Breast epithelium (tissue), 3 donors: ENCODE measurements around the gene CLTCL1.

Source experiments
- POLR2A ChIP-seq: fragments of 450-650 bp; IDR thresholded peaks from one replicate; pipeline ENCODE4 v1.6.1; 2016; ENCODE audit warnings: antibody characterized with exemption, mild to moderate bottlenecking, moderate library complexity
- POLR2AphosphoS5 ChIP-seq, 3 donors: sonication (generic); formaldehyde crosslinking; IDR thresholded peaks; one replicate each; pipeline ENCODE4 v1.6.1; 2017; ENCODE audit warnings: antibody characterized with exemption in 3 of 3
- TF ChIP-seq, protein P1 (sequence below), 3 donors: fragments of 450-650 bp; IDR thresholded peaks; one replicate each; pipeline ENCODE4 v1.5.1; 2016 to 2017; ENCODE audit warnings: antibody characterized with exemption in 3 of 3, mild to moderate bottlenecking in 3 of 3, moderate library complexity in 3 of 3

DNA sequence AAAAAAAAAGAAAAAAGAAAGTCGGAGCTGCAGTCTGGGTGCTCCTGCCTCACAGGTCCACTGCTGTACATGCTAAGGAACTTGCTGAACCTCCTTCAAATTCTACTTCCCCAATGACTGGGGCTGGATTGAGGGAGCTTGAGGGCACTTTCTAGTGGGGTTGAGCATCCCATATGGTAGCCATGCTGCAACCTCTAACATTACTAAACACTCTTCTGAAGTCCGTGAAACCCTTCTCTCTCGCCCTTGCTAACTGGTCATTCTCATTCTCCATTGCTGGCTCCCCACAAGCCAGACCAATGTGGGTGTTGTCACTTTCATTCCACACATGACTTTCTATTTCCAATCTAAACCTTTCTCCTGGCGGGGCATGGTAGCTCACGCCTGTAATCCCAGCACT is 148.3 kb downstream of the CLTCL1 start:
- TF ChIP-seq POLR2A (no peak), POLR2AphosphoS5 (IDR thresholded peaks at IDR 0.05) (no peak)
- TF ChIP-seq, protein P1, sequence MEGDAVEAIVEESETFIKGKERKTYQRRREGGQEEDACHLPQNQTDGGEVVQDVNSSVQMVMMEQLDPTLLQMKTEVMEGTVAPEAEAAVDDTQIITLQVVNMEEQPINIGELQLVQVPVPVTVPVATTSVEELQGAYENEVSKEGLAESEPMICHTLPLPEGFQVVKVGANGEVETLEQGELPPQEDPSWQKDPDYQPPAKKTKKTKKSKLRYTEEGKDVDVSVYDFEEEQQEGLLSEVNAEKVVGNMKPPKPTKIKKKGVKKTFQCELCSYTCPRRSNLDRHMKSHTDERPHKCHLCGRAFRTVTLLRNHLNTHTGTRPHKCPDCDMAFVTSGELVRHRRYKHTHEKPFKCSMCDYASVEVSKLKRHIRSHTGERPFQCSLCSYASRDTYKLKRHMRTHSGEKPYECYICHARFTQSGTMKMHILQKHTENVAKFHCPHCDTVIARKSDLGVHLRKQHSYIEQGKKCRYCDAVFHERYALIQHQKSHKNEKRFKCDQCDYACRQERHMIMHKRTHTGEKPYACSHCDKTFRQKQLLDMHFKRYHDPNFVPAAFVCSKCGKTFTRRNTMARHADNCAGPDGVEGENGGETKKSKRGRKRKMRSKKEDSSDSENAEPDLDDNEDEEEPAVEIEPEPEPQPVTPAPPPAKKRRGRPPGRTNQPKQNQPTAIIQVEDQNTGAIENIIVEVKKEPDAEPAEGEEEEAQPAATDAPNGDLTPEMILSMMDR (IDR thresholded peaks at IDR 0.05) = no peak
